Ovary (tissue), 9 donors: ENCODE data around the gene EXOC2. TPM values are rescaled to one million over a fixed set of nuclear protein-coding genes. Genes with fewer than 3 reads are reported as not detected.

Experiments used
- DNase-seq, 5 donors: peaks; one replicate each; pipeline ENCODE4 v3.0.0-alpha.2; 2019 to 2020
- H3K27ac ChIP-seq, 2 donors: fragments of 200-600 bp; one replicate each; pipeline versions ENCODE4 v1.5.1 to v1.8.0; 2019 to 2022
- H3K27me3 ChIP-seq: fragments of 200-600 bp; one replicate; pipeline ENCODE4 v1.8.0; 2022
- H3K36me3 ChIP-seq: fragments of 200-600 bp; sonication (generic); one replicate; pipeline ENCODE4 v1.5.1; 2019
- H3K4me1 ChIP-seq: one replicate; pipeline ENCODE4 v1.8.1; 2013; ENCODE audit warnings: mild to moderate bottlenecking, moderate library complexity; ENCODE audit not compliant: insufficient read depth
- H3K4me3 ChIP-seq: fragments of 200-600 bp; sonication (generic); one replicate; pipeline ENCODE4 v1.5.1; 2017
- H3K9me3 ChIP-seq, 2 donors: fragments of 200-600 bp in 1 of 2; sonication (generic) in 1 of 2; one replicate each; pipeline versions ENCODE4 v1.5.1 to v1.8.1; 2013 to 2019; ENCODE audit warnings: mild to moderate bottlenecking in 1 of 2, moderate library complexity in 1 of 2
- EP300 ChIP-seq: sonication (generic); formaldehyde crosslinking; IDR thresholded peaks from one replicate; pipeline ENCODE4 v1.6.1; 2017; ENCODE audit warnings: antibody characterized with exemption
- POLR2A ChIP-seq: fragments of 450-650 bp; IDR thresholded peaks from one replicate; pipeline ENCODE4 v1.6.1; 2017; ENCODE audit warnings: antibody characterized with exemption, mild to moderate bottlenecking, moderate library complexity
- WGBS, 3 donors: extraction: QIAGEN DNeasy Blood & Tissue Kit in 1 of 3; methylation state at CpG; one replicate each; pipeline versions ENCODE4 v1.1.5 to v1.1.7; 2013 to 2017; 5-methylcytosine and 5-hydroxymethylcytosine counted together
- intact Hi-C, 4 donors: fragments of 100-400 bp; cut with DNase I; formaldehyde crosslinking; loops; one replicate each; pipeline versions ENCODE4 v1.11.0 to v1.15.1; 2022 to 2023
- polyA plus RNA-seq, 2 donors: library from polyadenylated mRNA; stranded (reverse); fragments of 200-250 nt in 1 of 2; fragments of 350-450 nt in 1 of 2; fragmentation: Illumina TruSeq in 1 of 2; extraction: RNeasy Lipid Tissue Mini Kit (QIAGEN cat#74804) in 1 of 2; gene quantifications; one replicate each; pipeline ENCODE4 v1.2.3, GENCODE V29; 2013 to 2014
- total RNA-seq, 7 donors: library from RNA; depleted of rRNA in 2 of 7; stranded (reverse); fragments of >200 nt in 2 of 7; fragmentation: NEBNext Ultra II Directional in 3 of 7; extraction: Animal tissue kit (Norgen Biotek cat#: 25700) in 3 of 7; gene quantifications; one replicate each; pipeline versions ENCODE4 v1.1.0 to v1.2.4, GENCODE V29; 2016 to 2023
- TF ChIP-seq, protein P1 (sequence below), 3 donors: fragments of 450-650 bp in 2 of 3; fragments of 200-600 bp in 1 of 3; IDR thresholded peaks; one replicate each; pipeline versions ENCODE4 v1.5.1 to v1.8.0; 2016 to 2022; ENCODE audit warnings: antibody characterized with exemption in 3 of 3, mild to moderate bottlenecking in 1 of 3
- donor health status: DM: no; HTN: no; CAD: no; lungs with moderate emphysema.
- donor health status: DM: no; HTN: no; CAD: no.
- donor health status: Bipolar disorder and iron deficiency.
- donor health status: DM: yes; HTN: yes; CAD: no.
- donor health status: DM: no; HTN: no; CAD: no.
- donor health status: DM: yes; HTN: yes; CAD: no.

EXOC2 gene
- total and polyA plus RNA-seq, 9 donors = 7.5 to 17.3 (median 14.2) TPM

DNA sequence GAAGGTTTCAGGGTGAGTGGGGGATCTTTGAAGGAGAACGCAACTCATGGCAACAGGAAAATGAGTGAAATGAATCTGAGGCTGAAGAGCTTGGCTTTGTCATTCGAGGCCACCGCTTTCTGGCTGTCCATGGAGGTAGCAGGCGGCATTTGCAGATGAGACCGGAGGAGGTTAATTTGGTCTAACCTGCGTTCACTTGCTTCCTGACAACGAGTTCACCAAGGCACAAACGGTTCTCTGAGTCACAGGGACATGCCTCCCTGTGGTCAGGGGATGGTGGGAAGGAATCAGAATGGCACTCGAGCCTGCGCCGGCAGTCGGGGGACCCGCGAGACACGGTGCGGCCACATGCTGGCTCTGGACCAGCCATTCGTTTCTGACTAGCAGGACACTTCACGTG is 226.4 kb downstream of the EXOC2 start:
- WGBS, 3 donors = 85 to 87% (median 86%) methylated on average over 18 of the region's 18 CpGs
- Histone ChIP-seq H3K9me3 (no peaks in the 10 kb centered on the region), H3K4me1 (no peaks in the 10 kb centered on the region), H3K4me3 (no peak overlapping the region), H3K27me3 (no peaks in the 10 kb centered on the region), H3K36me3 (no peaks in the 10 kb centered on the region), H3K27ac (no peak overlapping the region)
- intact Hi-C loops = no loop called here
- no peak for DNase-seq
- TF ChIP-seq POLR2A (no peak), EP300 (no peak)
- TF ChIP-seq, protein P1, sequence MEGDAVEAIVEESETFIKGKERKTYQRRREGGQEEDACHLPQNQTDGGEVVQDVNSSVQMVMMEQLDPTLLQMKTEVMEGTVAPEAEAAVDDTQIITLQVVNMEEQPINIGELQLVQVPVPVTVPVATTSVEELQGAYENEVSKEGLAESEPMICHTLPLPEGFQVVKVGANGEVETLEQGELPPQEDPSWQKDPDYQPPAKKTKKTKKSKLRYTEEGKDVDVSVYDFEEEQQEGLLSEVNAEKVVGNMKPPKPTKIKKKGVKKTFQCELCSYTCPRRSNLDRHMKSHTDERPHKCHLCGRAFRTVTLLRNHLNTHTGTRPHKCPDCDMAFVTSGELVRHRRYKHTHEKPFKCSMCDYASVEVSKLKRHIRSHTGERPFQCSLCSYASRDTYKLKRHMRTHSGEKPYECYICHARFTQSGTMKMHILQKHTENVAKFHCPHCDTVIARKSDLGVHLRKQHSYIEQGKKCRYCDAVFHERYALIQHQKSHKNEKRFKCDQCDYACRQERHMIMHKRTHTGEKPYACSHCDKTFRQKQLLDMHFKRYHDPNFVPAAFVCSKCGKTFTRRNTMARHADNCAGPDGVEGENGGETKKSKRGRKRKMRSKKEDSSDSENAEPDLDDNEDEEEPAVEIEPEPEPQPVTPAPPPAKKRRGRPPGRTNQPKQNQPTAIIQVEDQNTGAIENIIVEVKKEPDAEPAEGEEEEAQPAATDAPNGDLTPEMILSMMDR (IDR thresholded peaks at IDR 0.05) = no peak

DNA sequence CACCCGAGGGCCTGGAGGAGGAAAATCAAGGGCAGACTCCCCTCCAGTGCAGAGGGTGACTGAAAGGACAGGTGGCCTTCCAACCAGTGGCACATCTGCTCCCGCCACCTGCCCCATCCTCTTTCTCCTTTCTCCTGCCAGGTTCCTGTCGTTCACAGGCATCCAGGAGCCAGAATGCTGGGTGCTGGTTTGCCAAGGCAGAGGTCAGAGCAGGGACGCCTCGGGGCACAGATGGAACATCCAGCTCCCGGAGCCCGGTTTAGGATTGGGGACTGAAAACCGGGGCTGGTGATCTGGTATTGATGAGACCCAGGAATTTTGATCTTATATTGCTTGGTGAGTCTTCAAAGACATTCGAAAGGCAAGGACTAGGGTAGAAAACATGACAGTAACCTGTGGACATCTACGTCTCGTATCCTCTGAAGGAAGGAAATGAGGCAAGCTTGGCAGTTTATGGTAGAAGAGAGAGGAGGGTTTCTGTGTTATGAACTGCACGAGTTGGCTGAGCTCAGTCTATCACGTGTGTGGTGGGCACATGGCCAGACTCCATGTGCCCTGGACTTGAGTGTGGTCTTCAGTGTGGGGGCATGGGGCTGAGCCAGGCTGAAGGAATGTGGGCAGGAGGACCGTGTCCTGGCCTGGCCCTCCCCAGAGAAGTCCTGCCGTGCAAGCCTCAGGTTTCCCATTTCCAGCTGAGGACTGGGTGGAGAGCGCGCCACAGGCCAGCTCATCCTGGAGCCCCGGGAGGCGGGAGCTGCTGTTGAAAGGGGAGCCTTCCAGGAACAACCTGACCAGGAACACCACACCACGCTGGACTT is 227.2 kb downstream of the EXOC2 start:
- no peak overlapping the region for H3K27ac ChIP-seq
- no peaks in the 10 kb centered on the region for H3K27me3 ChIP-seq
- H3K4me1 ChIP-seq = no peaks in the 10 kb centered on the region
- no peak overlapping the region for H3K4me3 ChIP-seq
- WGBS, 3 donors = 79 to 86% (median 82%) methylated on average over 20 of the region's 20 CpGs
- no peaks in the 10 kb centered on the region for H3K9me3 ChIP-seq
- no peaks in the 10 kb centered on the region for H3K36me3 ChIP-seq
- no peak for DNase-seq
- TF ChIP-seq POLR2A (no peak), EP300 (no peak)
- TF ChIP-seq, protein P1 (IDR thresholded peaks at IDR 0.05) = no peak
- intact Hi-C loops = no loop called here

DNA sequence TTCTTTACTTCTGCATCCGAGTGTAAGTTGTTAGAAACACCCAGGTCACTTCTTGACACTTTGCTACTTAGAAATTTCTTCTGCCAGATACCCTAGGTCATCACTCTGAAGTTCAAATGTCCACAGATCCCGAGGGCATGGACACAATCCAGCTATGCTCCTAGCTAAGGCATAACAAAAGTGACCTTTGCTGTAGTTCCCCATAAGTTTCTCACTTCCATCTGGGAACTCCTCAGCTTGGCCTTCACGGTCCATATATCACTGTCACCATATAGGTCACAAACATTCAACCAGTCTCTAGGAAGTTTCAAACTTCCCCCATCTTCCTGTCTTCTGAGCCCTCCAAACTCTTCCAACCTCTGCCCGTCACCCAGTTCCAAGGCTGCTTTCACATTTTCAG is 236.1 kb downstream of the EXOC2 start:
- no peaks in the 10 kb centered on the region for H3K36me3 ChIP-seq
- DNase-seq = no peak
- no peak for TF ChIP-seq POLR2A
- TF ChIP-seq, protein P1 (IDR thresholded peaks at IDR 0.05) = no peak
- no peak for TF ChIP-seq EP300
- H3K27me3 ChIP-seq = no peaks in the 10 kb centered on the region
- no peak overlapping the region for H3K4me3 ChIP-seq
- intact Hi-C loops = no loop called here
- no peaks in the 10 kb centered on the region for H3K4me1 ChIP-seq
- no peaks in the 10 kb centered on the region for H3K9me3 ChIP-seq
- WGBS, 3 donors = 74 to 80% (median 76%) methylated on average over 4 of the region's 4 CpGs
- H3K27ac ChIP-seq = no peak overlapping the region

DNA sequence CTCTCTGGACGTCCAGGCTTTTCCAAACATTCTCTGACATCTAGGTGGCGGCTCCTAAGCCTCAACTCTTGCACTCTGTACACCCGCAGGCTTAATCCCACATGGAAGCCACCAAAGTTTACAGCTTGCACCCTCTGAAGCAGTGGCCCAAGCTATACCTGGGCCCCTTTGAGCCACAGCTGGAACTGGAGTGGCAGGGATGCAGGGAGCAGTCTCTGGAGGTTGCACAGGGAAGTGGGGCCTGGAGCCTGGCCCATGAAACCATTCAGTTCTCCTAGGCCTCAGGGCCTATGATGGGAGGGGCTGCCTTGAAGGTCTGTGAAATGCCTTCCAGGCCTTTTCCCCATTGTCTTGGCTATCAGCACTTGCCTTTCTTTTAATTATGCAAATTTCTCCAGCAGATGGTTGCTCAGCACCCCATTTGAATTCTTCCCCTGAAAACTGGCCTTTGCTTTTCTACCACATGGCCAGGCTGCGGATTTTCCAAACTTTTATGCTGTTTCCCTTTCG is 236.5 kb downstream of the EXOC2 start:
- H3K36me3 ChIP-seq = no peaks in the 10 kb centered on the region
- H3K9me3 ChIP-seq = no peaks in the 10 kb centered on the region
- H3K4me3 ChIP-seq = no peak overlapping the region
- no peak overlapping the region for H3K27ac ChIP-seq
- H3K4me1 ChIP-seq = no peaks in the 10 kb centered on the region
- no peak for DNase-seq
- H3K27me3 ChIP-seq = no peaks in the 10 kb centered on the region
- WGBS, 3 donors = 80 to 86% (median 85%) methylated on average over 5 of the region's 5 CpGs
- TF ChIP-seq, protein P1 (IDR thresholded peaks at IDR 0.05) = no peak
- no peak for TF ChIP-seq POLR2A
- TF ChIP-seq EP300 = no peak
- intact Hi-C loops = no loop called here
